Large intestine (tissue), 3 donors: ENCODE measurements around the gene CSF2. TPM values are rescaled to one million over a fixed set of nuclear protein-coding genes. Genes with fewer than 3 reads are reported as not detected.
"Not testable (repeated sequence)": the region's sequence is repeated elsewhere in the genome, so short reads cannot be mapped to it uniquely, and the experiment has no call there.

Source experiments
- DNase-seq, 2 donors: peaks; one replicate each; pipeline versions ENCODE4 v3.0.0 to v3.0.0-alpha.2; 2013
- H3K27ac ChIP-seq: one replicate; pipeline ENCODE4 v1.5.1; 2013; ENCODE audit warnings: low read length
- H3K27me3 ChIP-seq: 2 replicates; pipeline ENCODE4 v1.6.1; 2013; ENCODE audit warnings: low read length; ENCODE audit not compliant: control insufficient read depth, insufficient read depth
- H3K36me3 ChIP-seq: 2 replicates; pipeline ENCODE4 v1.6.1; 2013; ENCODE audit warnings: low read length; ENCODE audit not compliant: control insufficient read depth, insufficient read depth
- H3K4me1 ChIP-seq: one replicate; pipeline ENCODE4 v1.6.1; 2013; ENCODE audit warnings: low read length; ENCODE audit not compliant: control insufficient read depth, insufficient read depth
- H3K4me3 ChIP-seq: one replicate; pipeline ENCODE4 v1.5.1; 2013; ENCODE audit warnings: low read length
- H3K9me3 ChIP-seq: one replicate; pipeline ENCODE4 v1.6.1; 2013; ENCODE audit warnings: mild to moderate bottlenecking, low read depth, low read length, moderate library complexity; ENCODE audit not compliant: control insufficient read depth
- WGBS: methylation state at CpG from one replicate; pipeline ENCODE4 v1.1.5; 2013; ENCODE audit warnings: low lambda C conversion rate; ENCODE audit not compliant: insufficient coverage; 5-methylcytosine and 5-hydroxymethylcytosine counted together
- polyA plus RNA-seq: library from polyadenylated mRNA; unstranded; fragments of 120-200 nt; gene quantifications from one replicate; pipeline ENCODE4 v1.2.1, GENCODE V29; 2013

The CSF2 gene
- polyA plus RNA-seq, 1 donor = not detected

DNA sequence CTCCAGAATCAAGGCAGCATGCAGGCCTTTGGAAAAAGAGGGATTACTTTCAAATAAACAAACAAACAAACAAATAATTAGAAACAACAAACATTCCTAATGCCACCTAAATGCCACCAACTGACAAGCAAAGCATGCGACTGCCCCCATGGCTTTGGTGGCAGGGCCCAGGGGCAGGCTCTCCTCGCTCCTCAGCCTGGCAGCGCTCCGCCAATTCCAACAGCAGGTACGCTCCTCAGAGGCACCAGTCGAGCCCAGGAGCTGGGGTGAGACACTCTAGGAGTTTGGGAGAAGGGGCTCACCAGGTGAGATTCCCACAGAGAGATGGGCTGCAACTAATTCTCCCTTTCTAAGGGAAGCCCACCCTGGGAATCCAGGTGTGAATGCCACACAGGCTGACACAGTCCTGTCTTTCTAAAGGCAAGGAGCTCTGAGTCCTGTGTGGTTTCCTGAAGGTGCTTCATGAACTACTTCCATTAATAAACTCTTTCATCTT, 27.8 kb downstream of the CSF2 start:
- Histone ChIP-seq H3K36me3 (no peaks in the 10 kb centered on the region), H3K27me3 (no peaks in the 10 kb centered on the region), H3K9me3 (no peaks in the 10 kb centered on the region), H3K4me1 (no peaks in the 10 kb centered on the region), H3K4me3 (no peak overlapping the region), H3K27ac (no peak overlapping the region)
- no peak for DNase-seq
- WGBS = no CpG with 5 or more reads among the region's 6 CpGs

DNA sequence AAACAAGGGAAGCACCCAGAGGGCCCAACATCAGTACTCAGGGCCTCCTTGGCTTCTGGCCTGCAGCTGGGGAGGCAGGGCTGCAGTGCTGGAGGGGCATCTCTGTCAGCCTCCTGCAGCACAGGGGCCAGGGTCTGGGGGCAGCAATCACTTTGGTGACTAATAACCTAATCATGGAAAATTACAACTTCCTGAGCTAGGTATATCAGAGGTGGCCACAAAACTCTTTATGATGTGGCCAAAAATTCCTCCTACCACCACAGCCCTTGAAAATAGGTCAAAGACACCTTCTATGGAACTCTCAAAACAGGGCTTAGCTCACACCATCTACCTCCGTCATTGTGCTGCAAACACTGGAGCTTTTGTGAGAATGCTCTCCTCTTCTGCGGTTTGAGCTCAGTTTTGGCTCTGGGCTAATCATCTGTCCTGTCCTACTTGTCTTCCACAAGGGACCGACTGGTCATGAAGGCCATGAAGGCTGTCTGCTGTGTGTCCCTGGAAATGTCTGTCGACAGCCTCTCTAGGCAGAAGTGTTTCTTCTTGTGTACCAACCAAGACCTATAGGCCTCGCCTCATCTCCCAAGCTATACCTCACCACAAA, 28.6 kb downstream of the CSF2 start:
- no peaks in the 10 kb centered on the region for H3K36me3 ChIP-seq
- no CpG with 5 or more reads among the region's 5 CpGs for WGBS
- H3K27ac ChIP-seq = no peak overlapping the region
- no peak overlapping the region for H3K4me3 ChIP-seq
- H3K4me1 ChIP-seq = no peaks in the 10 kb centered on the region
- no peak for DNase-seq
- H3K9me3 ChIP-seq = no peaks in the 10 kb centered on the region
- no peaks in the 10 kb centered on the region for H3K27me3 ChIP-seq

DNA sequence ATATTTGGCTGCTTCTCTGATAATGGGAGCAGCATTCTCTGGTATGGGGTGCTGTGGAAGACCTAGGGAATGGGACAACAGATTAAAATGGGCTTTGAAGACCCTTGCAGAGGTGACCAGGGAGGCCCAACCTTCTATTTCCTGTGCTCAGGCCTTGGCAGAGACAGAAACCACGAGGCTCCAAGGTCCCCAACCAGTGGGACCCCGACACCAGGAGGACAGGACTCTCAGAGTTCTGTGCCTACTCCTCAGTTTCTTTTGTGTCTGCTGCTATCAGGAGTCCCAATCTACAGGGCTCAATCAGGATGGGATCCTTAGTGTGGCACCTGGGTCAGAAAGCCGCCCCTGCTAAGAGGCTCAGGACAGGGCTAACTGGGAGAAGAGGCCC, 29.3 kb downstream of the CSF2 start:
- Histone ChIP-seq H3K4me1 (no peaks in the 10 kb centered on the region), H3K36me3 (no peaks in the 10 kb centered on the region), H3K27ac (no peak overlapping the region), H3K9me3 (no peaks in the 10 kb centered on the region), H3K27me3 (no peaks in the 10 kb centered on the region), H3K4me3 (no peak overlapping the region)
- no CpG with 5 or more reads among the region's 3 CpGs for WGBS
- DNase-seq = no peak

DNA sequence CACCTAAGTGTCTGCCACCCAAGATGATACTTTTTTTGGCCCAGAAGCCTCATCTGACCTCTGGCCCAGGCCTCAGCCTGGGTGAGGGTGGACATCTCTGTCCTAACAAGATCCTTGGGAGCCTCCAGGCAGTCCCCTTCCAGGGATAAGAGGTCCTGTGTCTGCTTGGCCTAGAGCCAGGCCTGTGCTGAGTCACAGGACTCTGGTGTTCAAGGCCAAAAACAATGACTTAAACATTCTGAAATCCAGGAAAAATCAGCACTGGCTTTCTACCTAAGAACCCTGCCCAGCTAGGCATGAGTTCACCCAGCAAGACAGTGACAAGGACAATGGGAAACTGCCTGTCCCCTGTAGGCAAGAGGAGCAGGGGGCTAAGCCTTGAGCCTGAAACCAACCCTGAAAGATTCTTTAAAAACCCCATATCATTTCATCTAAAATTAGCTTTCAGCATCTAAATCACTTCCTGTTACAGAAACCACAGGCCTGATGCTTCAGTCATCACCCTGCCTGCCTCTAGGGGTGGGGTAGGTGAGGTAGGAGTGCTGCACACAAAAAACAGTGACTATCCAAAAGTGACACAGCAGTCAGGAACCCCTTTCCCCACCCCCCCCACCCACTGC, 29.9 kb downstream of the CSF2 start:
- DNase-seq = peak in 1 of 2 donors; percentile 43
- no peaks in the 10 kb centered on the region for H3K27me3 ChIP-seq
- no peaks in the 10 kb centered on the region for H3K36me3 ChIP-seq
- H3K27ac ChIP-seq = no peak overlapping the region
- no peaks in the 10 kb centered on the region for H3K4me1 ChIP-seq
- no peak overlapping the region for H3K4me3 ChIP-seq
- H3K9me3 ChIP-seq = no peaks in the 10 kb centered on the region

DNA sequence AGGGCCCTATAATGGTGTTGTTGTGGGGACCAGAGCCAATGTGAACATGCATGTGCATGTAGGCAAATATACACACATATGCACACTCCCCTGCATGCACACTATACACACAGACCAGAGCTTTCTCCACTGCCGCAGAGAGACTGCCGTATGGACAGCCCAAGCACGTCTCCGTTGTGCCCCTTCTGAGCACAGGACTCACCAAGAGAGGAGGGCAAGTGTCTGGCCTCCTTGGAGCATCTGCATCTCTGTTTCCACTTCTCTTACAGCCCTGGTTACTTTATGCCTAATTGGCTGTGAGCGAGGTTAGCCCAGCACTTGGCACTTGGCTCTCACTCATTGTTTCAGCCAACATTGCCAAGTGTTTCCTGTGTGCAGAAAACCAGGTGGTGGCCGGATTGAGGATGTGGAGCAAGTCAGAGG, 30.4 kb downstream of the CSF2 start:
- WGBS = no CpG with 5 or more reads among the region's 6 CpGs
- no peak for DNase-seq
- Histone ChIP-seq H3K36me3 (no peaks in the 10 kb centered on the region), H3K27ac (no peak overlapping the region), H3K27me3 (no peaks in the 10 kb centered on the region), H3K4me3 (no peak overlapping the region), H3K9me3 (no peaks in the 10 kb centered on the region), H3K4me1 (no peaks in the 10 kb centered on the region)

DNA sequence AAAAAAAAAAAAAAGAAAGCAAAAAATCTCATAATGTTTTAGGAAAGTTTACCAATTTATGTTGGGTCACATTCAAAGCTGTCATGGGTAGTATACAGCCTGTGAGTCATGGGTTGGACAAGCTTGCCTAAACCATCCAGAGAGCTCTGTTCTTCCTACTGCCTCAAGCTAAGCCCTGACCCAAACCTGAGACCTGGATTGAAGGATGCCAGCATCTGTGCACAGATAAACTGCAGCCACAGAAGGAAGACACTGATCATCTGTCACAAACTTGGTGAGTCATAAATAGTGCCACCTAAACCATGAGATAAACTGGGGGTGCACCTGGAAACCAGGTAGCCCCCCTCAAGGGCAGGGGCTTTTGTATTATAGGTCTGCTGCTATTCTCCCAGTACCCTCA, 31.0 kb downstream of the CSF2 start:
- no peaks in the 10 kb centered on the region for H3K4me1 ChIP-seq
- H3K27me3 ChIP-seq = no peaks in the 10 kb centered on the region
- no peak overlapping the region for H3K27ac ChIP-seq
- DNase-seq = no peak
- no peaks in the 10 kb centered on the region for H3K36me3 ChIP-seq
- H3K4me3 ChIP-seq = no peak overlapping the region
- H3K9me3 ChIP-seq = no peaks in the 10 kb centered on the region

DNA sequence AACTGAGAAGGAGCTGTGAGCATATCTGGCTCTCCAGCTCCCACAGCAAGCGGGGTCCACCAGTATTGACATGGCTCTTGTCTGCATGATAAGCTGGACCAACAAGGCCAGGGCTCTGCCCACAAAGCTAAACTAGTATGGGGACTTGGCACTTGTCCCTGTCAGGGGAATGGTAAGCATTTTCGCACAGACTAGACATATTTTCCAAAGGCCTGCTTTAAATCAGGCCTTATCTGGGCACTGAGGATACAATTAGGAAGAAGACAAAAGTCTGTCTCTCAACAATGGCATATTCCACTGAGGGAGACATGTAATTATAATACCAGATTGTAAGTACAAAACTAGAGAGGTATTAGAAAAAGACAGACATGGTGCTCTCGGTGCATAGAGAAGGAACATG, 32.1 kb downstream of the CSF2 start:
- Histone ChIP-seq H3K27me3 (no peaks in the 10 kb centered on the region), H3K4me3 (no peak overlapping the region), H3K4me1 (no peaks in the 10 kb centered on the region), H3K9me3 (no peaks in the 10 kb centered on the region), H3K36me3 (no peaks in the 10 kb centered on the region), H3K27ac (no peak overlapping the region)
- DNase-seq = no peak
- WGBS = no CpG with 5 or more reads among the region's 3 CpGs

DNA sequence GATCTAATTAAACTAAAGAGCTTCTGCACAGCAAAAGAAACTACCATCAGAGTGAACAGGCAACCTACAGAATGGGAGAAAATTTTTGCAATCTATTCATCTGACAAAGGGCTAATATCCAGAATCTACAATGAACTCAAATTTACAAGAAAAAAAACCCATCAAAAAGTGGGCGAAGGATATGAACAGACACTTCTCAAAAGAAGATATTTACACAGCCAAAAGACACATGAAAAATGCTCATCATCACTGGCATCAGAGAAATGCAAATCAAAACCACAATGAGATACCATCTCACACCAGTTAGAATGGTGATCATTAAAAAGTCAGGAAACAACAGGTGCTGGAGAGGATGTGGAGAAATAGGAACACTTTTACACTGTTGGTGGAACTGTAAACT, 34.9 kb downstream of the CSF2 start:
- not testable (repeated sequence) for H3K4me1 ChIP-seq, H3K27me3 ChIP-seq, H3K27ac ChIP-seq, H3K4me3 ChIP-seq, H3K36me3 ChIP-seq, H3K9me3 ChIP-seq, DNase-seq
- whole genome bisulfite sequencing = 100% methylated on average over 1 of the region's 1 CpG

DNA sequence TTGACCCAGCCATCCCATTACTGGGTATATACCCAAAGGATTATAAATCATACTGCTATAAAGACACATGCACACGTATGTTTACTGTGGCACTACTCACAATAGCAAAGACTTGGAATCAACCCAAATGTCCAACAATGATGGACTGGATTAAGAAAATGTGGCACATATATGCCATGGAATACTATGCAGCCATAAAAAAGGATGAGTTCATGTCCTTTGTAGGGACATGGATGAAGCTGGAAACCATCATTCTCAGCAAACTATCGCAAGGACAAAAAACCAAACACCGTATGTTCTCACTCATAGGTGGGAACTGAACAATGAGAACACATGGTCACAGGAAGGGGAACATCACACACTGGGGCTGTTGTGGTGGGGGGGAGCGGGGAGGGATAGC, 35.4 kb downstream of the CSF2 start:
- H3K9me3 ChIP-seq, H3K27me3 ChIP-seq, DNase-seq, H3K36me3 ChIP-seq, H3K4me3 ChIP-seq, H3K27ac ChIP-seq, H3K4me1 ChIP-seq: not testable (repeated sequence)
- no CpG with 5 or more reads among the region's 4 CpGs for WGBS

DNA sequence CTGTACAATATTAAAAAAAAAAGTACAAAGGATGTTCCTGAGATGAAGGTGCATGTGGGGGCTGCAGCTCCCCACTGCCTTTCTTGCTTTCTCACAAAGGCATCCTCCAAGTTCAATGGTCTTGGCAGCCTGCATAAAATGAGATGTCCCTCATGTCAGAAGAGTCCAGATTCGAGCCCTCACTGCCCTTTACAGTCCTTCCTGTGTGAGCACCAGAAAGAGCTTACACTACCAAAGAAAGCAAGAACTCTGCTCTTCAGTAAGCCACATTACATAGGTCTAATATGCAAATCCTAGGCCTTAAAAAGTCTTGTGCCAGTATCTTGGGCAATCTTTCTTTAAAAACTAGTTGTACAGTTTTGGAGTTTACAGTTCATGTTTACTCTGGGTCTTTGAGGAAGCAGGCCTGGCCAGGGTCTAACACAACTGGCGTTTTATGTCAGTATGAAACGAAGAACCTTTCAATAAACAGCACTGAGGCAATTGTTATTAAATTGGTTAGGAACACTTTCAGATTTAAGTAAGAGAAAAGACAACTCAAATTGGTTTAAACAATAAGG, 36.0 kb downstream of the CSF2 start:
- Histone ChIP-seq H3K9me3 (no peaks in the 10 kb centered on the region), H3K27me3 (no peaks in the 10 kb centered on the region), H3K4me3 (no peak overlapping the region), H3K36me3 (no peaks in the 10 kb centered on the region), H3K4me1 (no peaks in the 10 kb centered on the region), H3K27ac (no peak overlapping the region)
- no peak for DNase-seq
- 63% methylated on average over 2 of the region's 3 CpGs for WGBS

DNA sequence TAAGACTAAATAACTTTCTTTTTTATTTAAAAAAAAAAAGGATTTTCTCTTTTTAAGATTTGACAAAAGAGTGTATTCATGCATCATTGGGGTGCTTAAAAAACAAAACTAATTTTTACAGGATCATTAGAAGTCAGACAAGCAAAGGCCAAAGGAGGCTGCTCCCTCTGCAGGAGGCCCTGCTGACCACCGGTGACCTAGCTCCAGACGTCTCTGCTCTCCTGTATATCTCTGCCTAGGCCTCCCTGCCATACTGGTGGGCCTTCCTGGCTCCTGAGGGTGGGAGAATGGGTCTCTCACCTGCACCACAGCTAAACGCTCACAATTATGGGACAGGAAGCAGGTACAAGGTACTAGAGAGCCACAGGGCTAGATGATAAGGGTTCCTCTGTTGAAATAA, 36.6 kb downstream of the CSF2 start:
- WGBS = no CpG with 5 or more reads among the region's 3 CpGs
- DNase-seq = no peak

More for the DNA sequence above, 36.6 kb downstream of the CSF2 start:
- Histone ChIP-seq H3K27ac (no peak overlapping the region), H3K4me1 (no peaks in the 10 kb centered on the region), H3K9me3 (no peaks in the 10 kb centered on the region), H3K4me3 (no peak overlapping the region), H3K36me3 (no peaks in the 10 kb centered on the region), H3K27me3 (no peaks in the 10 kb centered on the region)
